SIG-M5 treated with dmso at 0.1 percent for 504 hours (cell line): ENCODE results near the gene CPE.
A peak's percentile ranks its signal among the peaks of the same experiment; 100 is the strongest.
"Not testable (repeated sequence)": the region's sequence is repeated elsewhere in the genome, so short reads cannot be mapped to it uniquely, and the experiment has no call there.

Experiments
- DNase-seq: peaks from one replicate; lab custom pipeline; 2025; ENCODE audit not compliant: unreplicated experiment; lab: John Stamatoyannopoulos, UW

The CPE gene

GRCh38 chr4:165403048-165403447, 24.2 kb downstream of the CPE start:
- no peak for DNase-seq

GRCh38 chr4:165403637-165404036, 24.8 kb downstream of the CPE start:
- DNase-seq: no peak

- no peak for DNase-seq
These were observed 25.3 kb downstream of the CPE start for GRCh38 chr4:165404080-165404479.

- DNase-seq: no peak
These were observed 25.9 kb downstream of the CPE start for GRCh38 chr4:165404696-165405095.

GRCh38 chr4:165410214-165410613, 31.4 kb downstream of the CPE start:
- no peak for DNase-seq

- no peak for DNase-seq
These were observed 37.1 kb downstream of the CPE start for GRCh38 chr4:165415910-165416309.

- DNase-seq: no peak
These were observed 39.3 kb downstream of the CPE start for GRCh38 chr4:165418073-165418472.

- DNase-seq: no peak
These were observed 46.8 kb downstream of the CPE start for GRCh38 chr4:165425629-165426028.

- no peak for DNase-seq
These were observed 47.5 kb downstream of the CPE start for GRCh38 chr4:165426331-165426730.

- DNase-seq: no peak
These were observed 48.0 kb downstream of the CPE start for GRCh38 chr4:165426823-165427222.

GRCh38 chr4:165428957-165429356, 50.1 kb downstream of the CPE start:
- DNase-seq: no peak

- peak; percentile 8 for DNase-seq
These were observed 54.7 kb downstream of the CPE start for GRCh38 chr4:165433529-165433928.

- DNase-seq: no peak
These were observed 58.9 kb downstream of the CPE start for GRCh38 chr4:165437691-165438090.

- no peak for DNase-seq
These were observed 60.5 kb downstream of the CPE start for GRCh38 chr4:165439344-165439743.

- DNase-seq: no peak
These were observed 61.2 kb downstream of the CPE start for GRCh38 chr4:165439981-165440380.

- DNase-seq: peak; percentile 13
These were observed 61.8 kb downstream of the CPE start for GRCh38 chr4:165440415-165441158.

GRCh38 chr4:165443276-165443675, 64.5 kb downstream of the CPE start:
- DNase-seq: no peak

- no peak for DNase-seq
These were observed 69.9 kb downstream of the CPE start for GRCh38 chr4:165448700-165449099.

- no peak for DNase-seq
These were observed 70.5 kb downstream of the CPE start for GRCh38 chr4:165449333-165449732.

GRCh38 chr4:165450871-165451270, 72.1 kb downstream of the CPE start:
- DNase-seq: no peak

- DNase-seq: not testable (repeated sequence)
These were observed 74.3 kb downstream of the CPE start for GRCh38 chr4:165453140-165453539.

- no peak for DNase-seq
These were observed 75.6 kb downstream of the CPE start for GRCh38 chr4:165454426-165454825.

GRCh38 chr4:165457793-165458192, 79.0 kb downstream of the CPE start:
- DNase-seq: no peak
